Astrocyte of the cerebellum (primary cell): ENCODE results near the gene CUX1.

ENCODE experiments used
- DNase-seq: peaks from one replicate; pipeline ENCODE4 v3.0.0-alpha.2; 2011; ENCODE audit warnings: low read depth
- H3K4me3 ChIP-seq: 2 replicates; pipeline ENCODE4 v1.5.1; 2011; ENCODE audit warnings: mild to moderate bottlenecking, low read depth, low read length, moderate library complexity
- in situ Hi-C: cut with HindIII; loops from 2 replicates; pipeline ENCODE4 v1.10.0; 2017; ENCODE audit warnings: low sequenced_read_pairs
- TF ChIP-seq, protein P1 (sequence below): IDR thresholded peaks from 2 replicates; pipeline ENCODE4 v1.5.1; 2012; ENCODE audit warnings: low read length, low read depth, moderate library complexity, mild to moderate bottlenecking; ENCODE audit errors: missing control alignments

CUX1 gene

DNA sequence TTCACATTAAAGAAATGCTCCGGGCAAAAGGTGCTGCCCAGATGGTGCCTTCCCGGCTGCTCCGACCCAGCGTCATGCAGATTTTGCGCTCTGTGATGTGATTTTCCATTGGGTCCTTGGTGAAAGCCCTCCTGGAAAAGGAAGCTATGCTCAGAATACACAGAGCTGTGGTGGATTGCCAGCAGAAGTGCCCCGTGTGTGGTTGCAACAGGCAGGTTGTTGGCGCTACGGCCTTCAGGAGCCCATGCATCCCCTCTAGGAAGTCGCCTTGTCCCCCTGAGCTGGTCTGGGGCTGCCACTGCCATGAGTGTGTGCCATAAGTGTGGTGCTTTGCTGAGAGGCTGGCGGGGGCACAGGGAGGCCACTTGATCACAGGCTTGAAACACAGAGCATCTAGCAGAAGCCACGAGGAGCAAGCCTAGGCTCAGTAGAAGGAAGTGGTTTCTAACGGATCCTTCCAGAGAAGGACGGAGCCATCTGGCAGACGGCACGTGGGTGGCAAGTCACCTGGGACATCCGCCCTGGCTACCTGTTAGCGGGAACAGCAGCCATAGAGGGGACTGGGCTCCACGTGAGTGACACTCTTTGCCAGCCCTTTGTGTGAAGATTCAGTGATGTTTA, 210.9 kb downstream of the CUX1 start:
- in situ Hi-C loops = no loop called here
- TF ChIP-seq, protein P1, sequence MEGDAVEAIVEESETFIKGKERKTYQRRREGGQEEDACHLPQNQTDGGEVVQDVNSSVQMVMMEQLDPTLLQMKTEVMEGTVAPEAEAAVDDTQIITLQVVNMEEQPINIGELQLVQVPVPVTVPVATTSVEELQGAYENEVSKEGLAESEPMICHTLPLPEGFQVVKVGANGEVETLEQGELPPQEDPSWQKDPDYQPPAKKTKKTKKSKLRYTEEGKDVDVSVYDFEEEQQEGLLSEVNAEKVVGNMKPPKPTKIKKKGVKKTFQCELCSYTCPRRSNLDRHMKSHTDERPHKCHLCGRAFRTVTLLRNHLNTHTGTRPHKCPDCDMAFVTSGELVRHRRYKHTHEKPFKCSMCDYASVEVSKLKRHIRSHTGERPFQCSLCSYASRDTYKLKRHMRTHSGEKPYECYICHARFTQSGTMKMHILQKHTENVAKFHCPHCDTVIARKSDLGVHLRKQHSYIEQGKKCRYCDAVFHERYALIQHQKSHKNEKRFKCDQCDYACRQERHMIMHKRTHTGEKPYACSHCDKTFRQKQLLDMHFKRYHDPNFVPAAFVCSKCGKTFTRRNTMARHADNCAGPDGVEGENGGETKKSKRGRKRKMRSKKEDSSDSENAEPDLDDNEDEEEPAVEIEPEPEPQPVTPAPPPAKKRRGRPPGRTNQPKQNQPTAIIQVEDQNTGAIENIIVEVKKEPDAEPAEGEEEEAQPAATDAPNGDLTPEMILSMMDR = no peak
- no peak for DNase-seq
- no peak overlapping the region for H3K4me3 ChIP-seq

DNA sequence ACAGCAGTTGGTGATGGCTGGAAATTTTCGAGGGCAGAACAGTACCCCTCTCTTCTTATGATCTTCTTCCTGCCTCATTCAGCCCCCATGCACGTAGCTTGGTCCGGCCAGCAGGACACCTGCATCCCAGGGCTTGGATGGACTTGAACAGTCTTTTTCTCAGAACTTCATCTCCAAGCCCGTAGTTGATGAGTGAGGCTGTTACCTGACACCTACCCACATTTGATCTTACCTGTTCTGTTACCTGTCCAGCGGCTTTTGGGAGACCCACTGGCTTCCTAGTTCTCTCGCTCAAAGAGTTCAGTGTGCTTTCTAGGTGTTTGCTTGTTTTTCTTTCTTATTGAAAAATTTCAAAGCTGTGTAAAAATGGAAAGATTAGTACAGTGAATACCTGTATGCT, 212.2 kb downstream of the CUX1 start:
- H3K4me3 ChIP-seq = no peak overlapping the region
- in situ Hi-C loops = no loop called here
- TF ChIP-seq, protein P1 = no peak
- no peak for DNase-seq

DNA sequence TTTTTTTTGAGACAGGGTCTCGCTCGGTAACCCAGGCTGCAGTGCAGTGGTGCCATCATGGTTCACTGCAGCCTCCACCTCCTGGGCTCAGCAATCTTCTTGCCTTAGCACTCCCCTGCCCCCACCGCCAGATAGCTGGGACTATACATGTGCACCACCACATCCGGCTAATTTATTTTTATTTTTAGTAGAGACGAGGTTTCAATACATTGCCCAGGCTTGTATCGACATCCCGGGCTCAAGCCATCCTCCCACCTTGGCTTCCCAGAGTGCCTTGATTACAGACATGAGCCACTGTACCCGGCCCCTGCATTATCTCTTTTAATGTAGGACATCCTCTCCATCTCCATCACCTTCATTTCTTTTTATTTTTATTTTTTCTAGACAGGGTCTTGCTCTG, 213.3 kb downstream of the CUX1 start:
- DNase-seq = no peak
- TF ChIP-seq, protein P1 = no peak
- no peak overlapping the region for H3K4me3 ChIP-seq
- in situ Hi-C loops = no loop called here

DNA sequence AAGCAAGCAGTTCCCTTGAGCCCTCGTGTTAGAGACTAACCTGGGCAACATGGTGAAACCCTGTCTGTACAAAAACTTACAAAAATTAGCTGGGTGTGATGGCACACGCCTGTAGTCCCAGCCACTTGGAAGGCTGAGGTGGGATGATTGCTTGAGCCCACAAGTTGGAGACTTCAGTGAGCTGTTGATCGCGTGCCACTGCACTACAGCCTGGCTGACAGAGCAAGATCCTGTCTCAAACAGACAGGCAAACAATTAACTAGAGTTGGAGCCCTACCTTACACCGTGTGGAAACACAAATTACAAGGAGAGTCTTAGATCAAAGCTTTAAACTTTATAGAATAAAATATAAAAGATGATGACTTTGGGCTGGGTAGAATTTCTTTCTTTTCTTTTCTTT, 219.5 kb downstream of the CUX1 start:
- no peak for DNase-seq
- no peak overlapping the region for H3K4me3 ChIP-seq
- in situ Hi-C loops = no loop called here
- TF ChIP-seq, protein P1 = no peak

DNA sequence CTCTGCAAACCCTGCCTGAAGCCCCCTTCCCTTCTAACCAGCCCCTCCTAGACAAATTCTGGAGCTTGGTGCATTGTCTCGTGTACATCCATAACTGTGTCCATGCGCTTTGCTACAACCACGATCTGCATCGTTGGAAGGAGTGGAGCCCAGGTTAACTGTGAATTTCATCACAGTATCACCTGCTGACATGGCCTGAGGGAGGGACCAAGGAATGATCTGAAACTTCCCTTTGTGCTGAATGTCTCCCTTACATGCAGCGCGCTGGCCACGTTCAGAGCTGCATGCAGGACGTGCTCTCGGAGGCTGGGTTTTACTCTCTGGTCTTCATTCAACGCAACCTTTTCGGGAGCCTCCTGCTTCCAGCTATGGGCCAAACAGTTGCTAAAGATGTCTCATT, 222.3 kb downstream of the CUX1 start:
- no peak for DNase-seq
- H3K4me3 ChIP-seq = no peak overlapping the region
- in situ Hi-C loops = no loop called here
- TF ChIP-seq, protein P1 = no peak

DNA sequence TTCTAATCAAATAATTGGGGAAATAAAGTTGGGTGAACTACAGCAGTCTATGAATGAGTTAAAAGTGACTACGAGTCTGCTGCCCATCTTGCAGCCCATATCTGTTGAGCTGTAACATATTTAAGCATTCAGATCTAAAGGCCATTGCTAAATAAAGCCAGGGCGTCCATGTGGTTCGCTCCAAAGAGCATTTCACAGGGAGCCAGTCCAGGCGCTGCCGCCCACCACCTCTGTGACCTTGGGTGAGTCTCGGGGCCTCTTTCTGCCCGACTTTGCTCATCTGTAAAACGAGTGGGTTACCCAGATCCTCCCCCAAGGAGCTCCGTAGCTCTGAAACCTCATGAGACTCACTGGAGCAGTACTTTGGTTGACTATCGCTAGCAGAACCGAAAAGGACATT, 223.1 kb downstream of the CUX1 start:
- DNase-seq = no peak
- in situ Hi-C loops = no loop called here
- TF ChIP-seq, protein P1 = no peak
- H3K4me3 ChIP-seq = no peak overlapping the region
